Liver (tissue), 9 donors: ENCODE data around the gene TRAPPC6A. TPM values are rescaled to one million over a fixed set of nuclear protein-coding genes. Genes with fewer than 3 reads are reported as not detected.

ENCODE experiments used
- DNase-seq: peaks from one replicate; pipeline ENCODE4 v3.0.0-alpha.2; 2017; ENCODE audit warnings: low spot score
- H3K27ac ChIP-seq, 2 donors: one replicate each; pipeline ENCODE4 v1.7.0; 2013; ENCODE audit warnings: inconsistent platforms in 2 of 2, low read length in 2 of 2, control low read depth in 1 of 2, low read depth in 1 of 2, mild to moderate bottlenecking in 1 of 2
- H3K27me3 ChIP-seq, 4 donors: one replicate each; pipeline versions ENCODE4 v1.6.1 to v1.7.0; 2013; ENCODE audit warnings: low read length in 3 of 4, inconsistent platforms in 1 of 4, mild to moderate bottlenecking in 1 of 4, moderate library complexity in 1 of 4; ENCODE audit not compliant: control insufficient read depth in 4 of 4, insufficient read depth in 4 of 4
- H3K36me3 ChIP-seq, 4 donors: one replicate each; pipeline versions ENCODE4 v1.6.1 to v1.7.0; 2013; ENCODE audit warnings: low read length in 3 of 4, mild to moderate bottlenecking in 3 of 4, low read depth in 1 of 4, moderate library complexity in 1 of 4; ENCODE audit not compliant: control insufficient read depth in 4 of 4, insufficient read depth in 3 of 4
- H3K4me1 ChIP-seq, 4 donors: one replicate each; pipeline versions ENCODE4 v1.6.1 to v1.7.0; 2013; ENCODE audit warnings: low read length in 3 of 4, mild to moderate bottlenecking in 3 of 4, moderate library complexity in 1 of 4; ENCODE audit not compliant: control insufficient read depth in 4 of 4, insufficient read depth in 4 of 4
- H3K4me3 ChIP-seq, 3 donors: one replicate each; pipeline versions ENCODE4 v1.6.1 to v1.7.0; 2013; ENCODE audit warnings: low read length in 3 of 3, control low read depth in 1 of 3, low read depth in 1 of 3, mild to moderate bottlenecking in 1 of 3
- H3K9ac ChIP-seq, 2 donors: one replicate each; pipeline ENCODE4 v1.7.0; 2013; ENCODE audit warnings: low read length in 2 of 2, mild to moderate bottlenecking in 2 of 2, moderate library complexity in 2 of 2, control low read depth in 1 of 2, low read depth in 1 of 2
- H3K9me3 ChIP-seq, 4 donors: one replicate each; pipeline versions ENCODE4 v1.6.1 to v1.7.0; 2013; ENCODE audit warnings: low read length in 3 of 4; ENCODE audit not compliant: control insufficient read depth in 4 of 4
- CTCF ChIP-seq: fragments of 150-350 bp; IDR thresholded peaks from 2 replicates; pipeline ENCODE4 v1.5.1; 2017; ENCODE audit warnings: improper control_type of control experiment, low read depth, low read length; ENCODE audit not compliant: missing input control
- FOXA1 ChIP-seq: IDR thresholded peaks from 2 replicates; pipeline ENCODE4 v1.6.1; 2016; ENCODE audit warnings: antibody characterized with exemption
- HNF4G ChIP-seq: IDR thresholded peaks from 2 replicates; pipeline ENCODE4 v1.6.1; 2016; ENCODE audit warnings: antibody characterized with exemption
- MAX ChIP-seq: IDR thresholded peaks from 2 replicates; pipeline ENCODE4 v1.6.1; 2016; ENCODE audit warnings: antibody characterized with exemption
- RAD21 ChIP-seq, 2 donors: IDR thresholded peaks; 2 replicates each; pipeline ENCODE4 v1.6.1; 2016; ENCODE audit warnings: antibody characterized with exemption in 2 of 2, mild to moderate bottlenecking in 2 of 2
- RXRA ChIP-seq, 2 donors: IDR thresholded peaks; 2 replicates each; pipeline ENCODE4 v1.6.1; 2017 to 2018; ENCODE audit warnings: antibody characterized with exemption in 2 of 2, mild to moderate bottlenecking in 1 of 2
- YY1 ChIP-seq: IDR thresholded peaks from 2 replicates; pipeline ENCODE4 v1.6.1; 2016; ENCODE audit warnings: antibody characterized with exemption, mild to moderate bottlenecking
- ZBTB33 ChIP-seq: IDR thresholded peaks from 2 replicates; pipeline ENCODE4 v1.6.1; 2016; ENCODE audit warnings: antibody characterized with exemption
- WGBS: extraction: QIAGEN DNeasy Blood & Tissue Kit; methylation state at CpG from one replicate; pipeline ENCODE4 v1.1.7; 2013; 5-methylcytosine and 5-hydroxymethylcytosine counted together
- polyA plus RNA-seq, 2 donors: library from polyadenylated mRNA; stranded (reverse) in 1 of 2; unstranded in 1 of 2; fragments of 200-250 nt in 1 of 2; fragments of >200 nt in 1 of 2; fragmentation: Nextera tagmentation in 1 of 2; extraction: Ambion mirVana in 1 of 2; gene quantifications; one replicate each; pipeline versions ENCODE4 v1.2.1 to v1.2.3, GENCODE V29; 2013 to 2015
- total RNA-seq, 2 donors: library from RNA; depleted of rRNA; stranded (reverse); fragments of >200 nt; gene quantifications; one replicate each; pipeline ENCODE4 v1.2.3, GENCODE V29; 2014
- donor health status: healthy.
- donor health status: healthy.
- donor health status: healthy.
- donor health status: healthy.
- donor health status: healthy.

The TRAPPC6A gene
- total and polyA plus RNA-seq, 4 donors = 14.8 to 52.2 (median 28.6) TPM

GRCh38 chr19:45218911-45219743 lies 41.1 kb upstream of the TRAPPC6A start:
- no peaks in the 10 kb centered on the region for H3K9me3 ChIP-seq
- H3K36me3 ChIP-seq = no peaks in the 10 kb centered on the region
- DNase-seq = no peak
- H3K4me1 ChIP-seq = peaks cover 0 to 9% (median 2%) of the 10 kb centered on the region in 4 donors
- 70% methylated on average over 18 of the region's 18 CpGs for WGBS
- peaks cover 0 to 3% (median 0%) of the 10 kb centered on the region in 4 donors for H3K27me3 ChIP-seq
- H3K9ac ChIP-seq = no peak overlapping the region
- H3K27ac ChIP-seq = no peak overlapping the region
- H3K4me3 ChIP-seq = no peak overlapping the region
- no peak for TF ChIP-seq YY1
- no peak for TF ChIP-seq CTCF
- TF ChIP-seq RAD21 (IDR thresholded peaks at IDR 0.05) = no peak
- no peak for TF ChIP-seq MAX
- no peak for TF ChIP-seq HNF4G
- no peak for TF ChIP-seq FOXA1
- no peak for TF ChIP-seq ZBTB33

- H3K4me1 ChIP-seq = peaks cover 0 to 9% (median 2%) of the 10 kb centered on the region in 4 donors
- 52% methylated on average over 4 of the region's 4 CpGs for WGBS
- TF ChIP-seq HNF4G = no peak
Observed at GRCh38 chr19:45218426-45218825, 40.4 kb upstream of the TRAPPC6A start.

GRCh38 chr19:45217957-45218334 lies 39.9 kb upstream of the TRAPPC6A start:
- Histone ChIP-seq H3K27me3 (peaks cover 0 to 3% (median 0%) of the 10 kb centered on the region in 4 donors), H3K9me3 (no peaks in the 10 kb centered on the region), H3K36me3 (no peaks in the 10 kb centered on the region), H3K4me1 (peaks cover 0 to 9% (median 2%) of the 10 kb centered on the region in 4 donors), H3K9ac (no peak overlapping the region), H3K4me3 (no peak overlapping the region), H3K27ac (no peak overlapping the region)
- TF ChIP-seq RXRA (IDR thresholded peaks at IDR 0.05) = no peak
- WGBS = 35% methylated on average over 14 of the region's 14 CpGs
- no peak for DNase-seq

More at GRCh38 chr19:45218426-45218825, 40.4 kb upstream of the TRAPPC6A start:
- Histone ChIP-seq H3K4me3 (no peak overlapping the region), H3K27ac (no peak overlapping the region), H3K36me3 (no peaks in the 10 kb centered on the region), H3K27me3 (peaks cover 0 to 3% (median 0%) of the 10 kb centered on the region in 4 donors), H3K9ac (no peak overlapping the region), H3K9me3 (no peaks in the 10 kb centered on the region)
- no peak for DNase-seq
